IPS-NIHi11 (cell line): ENCODE results near the gene ATAD3B.
"Not testable (repeated sequence)": the region's sequence is repeated elsewhere in the genome, so short reads cannot be mapped to it uniquely, and the experiment has no call there.

Experiments
- DNase-seq: peaks from one replicate; pipeline ENCODE4 v3.0.0; 2012; ENCODE audit warnings: mixed read lengths, low spot score

The ATAD3B gene

DNA sequence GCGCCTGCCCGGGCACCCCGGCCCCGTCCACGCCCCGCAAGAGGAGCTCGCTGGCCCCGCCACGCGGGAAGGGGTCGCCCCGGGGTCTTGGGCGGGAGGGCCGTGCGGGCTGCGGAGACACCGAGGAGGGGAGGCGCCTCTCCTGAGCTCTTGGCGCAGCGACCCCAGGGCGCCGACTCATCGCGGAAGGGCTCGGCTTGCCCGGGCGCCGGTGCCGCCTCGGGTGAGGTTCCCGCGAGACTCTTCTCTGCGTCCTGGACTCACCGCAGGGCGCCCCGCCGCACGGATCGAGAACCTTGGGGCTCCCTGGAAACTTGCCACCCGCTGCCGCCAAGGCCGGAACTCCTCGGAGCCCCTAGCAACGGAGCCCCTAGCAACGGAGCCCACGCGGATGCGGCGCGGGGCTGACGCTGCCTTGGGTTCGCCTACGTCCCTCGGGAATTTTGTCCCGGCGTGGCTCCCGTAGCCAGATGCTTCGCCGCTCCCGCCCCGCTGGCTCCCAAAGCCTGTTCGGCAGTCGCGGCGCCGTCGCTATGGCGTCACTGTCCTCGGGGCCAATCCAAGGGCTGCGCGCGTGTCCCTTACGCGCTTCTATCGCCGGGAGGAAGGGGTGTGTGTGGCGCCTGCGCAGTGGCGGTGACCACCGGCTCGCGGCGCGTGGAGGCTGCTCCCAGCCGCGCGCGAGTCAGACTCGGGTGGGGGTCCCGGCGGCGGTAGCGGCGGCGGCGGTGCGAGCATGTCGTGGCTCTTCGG lies 40.1 kb downstream of the ATAD3B start, which contains the start of gene ATAD3A:
Gene ATAD3A (plus strand): TSS at position 630 of the 753 bp plus-strand sequence. CDS start 107 bp downstream, at position 737.
- peak; percentile 98 for DNase-seq

DNA sequence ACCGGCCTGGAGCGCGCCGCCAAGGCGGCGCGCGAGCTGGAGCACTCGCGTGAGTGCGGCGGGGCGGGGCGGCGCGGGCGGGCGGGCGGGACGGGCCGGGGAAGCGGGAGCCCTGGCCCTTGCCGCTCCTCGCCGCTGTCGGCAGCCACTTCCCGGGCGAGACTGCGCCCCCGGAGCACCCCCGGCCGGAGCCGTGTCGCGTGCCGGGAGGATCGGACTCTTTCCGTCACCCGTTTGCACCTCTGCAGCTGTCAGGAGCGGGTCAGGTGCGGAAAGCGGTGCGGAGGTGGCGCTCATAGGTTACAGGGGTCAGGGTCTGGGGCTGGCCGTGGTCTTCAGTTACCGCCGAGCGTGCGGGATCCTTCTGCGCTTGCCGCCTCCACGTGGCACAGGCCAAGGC lies 40.9 kb downstream of the ATAD3B start:
- peak; percentile 10 for DNase-seq

DNA sequence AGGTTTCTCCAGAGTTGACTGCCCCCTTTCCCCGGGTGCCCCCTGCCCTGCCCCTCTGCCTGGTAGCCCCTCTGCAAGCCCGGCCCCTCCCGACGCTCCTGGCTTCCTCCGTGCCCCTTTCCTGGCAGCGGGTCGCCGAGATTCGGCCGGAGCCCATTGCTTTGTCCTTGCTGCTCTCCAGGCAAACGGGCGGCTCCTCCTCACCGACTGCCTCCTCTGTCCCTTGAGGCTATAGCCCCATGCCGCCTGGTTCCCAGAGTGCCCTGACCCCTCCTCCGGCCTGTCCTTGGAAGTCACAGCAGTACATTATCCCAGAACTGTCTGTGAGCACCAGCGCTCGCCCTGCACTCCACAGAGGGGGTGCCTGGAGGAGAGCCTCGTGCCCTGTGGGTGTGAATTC lies 42.1 kb downstream of the ATAD3B start:
- not testable (repeated sequence) for DNase-seq

DNA sequence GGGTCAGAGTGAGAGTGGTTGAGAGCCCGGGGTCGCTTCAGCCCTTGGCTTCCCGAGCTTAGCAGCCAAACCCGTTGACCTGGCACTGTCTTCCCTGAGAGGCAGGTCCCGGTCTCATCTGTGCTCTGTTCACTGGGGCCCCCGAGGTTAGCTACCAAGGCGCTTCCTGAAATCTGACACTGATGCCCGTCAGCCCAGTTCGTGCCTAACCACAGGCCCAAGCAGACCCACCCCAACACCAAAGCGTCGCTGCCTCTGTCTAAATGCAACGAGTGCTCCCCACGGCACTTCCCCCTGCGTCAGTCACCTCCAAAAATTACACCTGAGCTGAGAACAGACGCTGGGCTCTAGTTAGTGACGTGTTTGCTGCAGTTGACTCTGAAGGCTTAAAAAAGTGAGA lies 42.8 kb downstream of the ATAD3B start:
- DNase-seq: not testable (repeated sequence)

DNA sequence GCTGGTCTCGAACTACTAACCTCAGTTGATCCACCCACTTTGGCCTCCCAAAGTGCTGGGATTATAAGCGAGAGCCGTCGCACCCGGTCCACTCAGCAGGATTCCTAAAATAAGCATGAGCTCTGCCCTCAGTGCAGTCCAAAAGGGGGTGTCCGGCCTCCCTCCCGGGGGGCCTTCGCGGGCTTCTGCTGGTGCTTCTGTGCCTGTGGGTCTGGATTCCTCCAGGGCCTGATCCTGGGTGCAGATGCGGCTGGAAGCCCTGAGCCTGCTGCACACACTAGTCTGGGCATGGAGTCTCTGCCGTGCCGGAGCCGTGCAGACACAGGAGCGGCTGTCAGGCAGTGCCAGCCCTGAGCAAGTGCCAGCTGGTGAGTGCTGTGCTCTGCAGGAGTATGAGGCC lies 45.4 kb downstream of the ATAD3B start:
- DNase-seq: not testable (repeated sequence)

DNA sequence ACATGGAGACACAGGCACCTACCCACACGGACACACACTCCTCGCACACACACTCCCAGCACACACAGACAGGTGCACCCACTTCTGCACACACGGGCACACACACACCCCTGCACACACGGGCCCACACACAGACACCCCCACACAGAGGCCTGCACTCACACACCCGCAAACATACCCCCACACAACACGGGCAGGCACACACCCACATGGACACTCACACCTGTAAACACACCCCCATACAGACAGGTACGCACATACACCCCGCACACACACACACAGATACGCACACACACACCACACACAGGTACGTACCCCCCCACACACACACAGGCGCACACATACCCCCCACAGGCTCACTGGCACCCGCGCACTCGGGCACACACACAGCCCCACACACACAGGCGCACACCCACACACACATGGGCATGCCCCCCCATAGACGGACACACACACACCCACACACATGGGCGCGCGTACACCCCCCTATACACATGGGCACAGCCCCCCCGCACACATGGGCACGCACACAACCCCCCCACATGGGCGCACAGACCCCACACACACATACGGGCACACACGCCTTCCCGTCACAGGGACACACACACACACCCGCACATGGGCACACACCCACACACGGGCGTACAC lies 46.5 kb downstream of the ATAD3B start:
- DNase-seq: peak; percentile 1

DNA sequence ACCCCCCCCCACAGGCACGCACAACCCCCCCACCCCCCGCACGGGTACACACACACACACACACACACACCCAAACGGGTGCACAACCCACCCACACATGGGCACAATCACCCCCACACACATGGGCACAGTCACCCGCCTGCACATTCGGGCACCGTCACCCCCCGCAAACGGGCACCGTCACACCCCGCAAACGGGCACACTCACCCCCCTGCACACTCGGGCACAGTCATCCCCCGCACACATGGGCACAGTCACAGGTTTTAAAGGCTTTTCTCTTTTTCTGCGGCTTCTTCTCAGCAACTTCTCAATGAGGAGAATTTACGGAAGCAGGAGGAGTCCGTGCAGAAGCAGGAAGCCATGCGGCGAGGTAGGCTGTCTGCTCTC lies 47.0 kb downstream of the ATAD3B start:
- peak; percentile 5 for DNase-seq

DNA sequence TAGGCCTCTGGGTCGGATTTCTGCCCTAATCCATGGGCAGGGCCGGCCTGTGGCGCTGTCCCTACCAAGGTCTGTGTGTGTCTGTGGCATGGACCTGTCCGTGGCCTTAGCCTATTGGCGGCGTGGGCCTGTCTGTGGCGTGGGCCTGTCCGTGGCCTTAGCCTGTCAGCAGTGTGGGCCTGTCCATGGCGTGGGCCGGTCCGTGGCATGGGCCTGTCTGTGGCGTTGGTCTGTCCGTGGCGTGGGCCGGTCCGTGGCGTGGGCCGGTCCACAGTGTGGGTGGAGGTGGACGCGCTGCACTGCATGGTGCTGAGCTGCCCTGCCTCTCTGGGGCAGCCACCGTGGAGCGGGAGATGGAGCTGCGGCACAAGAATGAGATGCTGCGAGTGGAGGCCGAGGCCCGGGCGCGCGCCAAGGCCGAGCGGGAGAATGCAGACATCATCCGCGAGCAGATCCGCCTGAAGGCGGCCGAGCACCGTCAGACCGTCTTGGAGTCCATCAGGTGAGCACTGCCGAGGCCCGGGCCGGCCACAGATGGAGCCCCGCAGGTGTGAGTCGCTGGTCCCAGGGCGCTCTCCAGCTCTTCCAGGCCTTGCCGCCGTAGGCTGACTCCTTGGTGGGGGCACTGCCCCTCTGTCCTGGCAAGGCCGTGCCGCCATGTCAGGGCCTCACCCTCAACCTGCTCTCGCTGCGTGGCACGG lies 48.4 kb downstream of the ATAD3B start:
- peak; percentile 4 for DNase-seq

DNA sequence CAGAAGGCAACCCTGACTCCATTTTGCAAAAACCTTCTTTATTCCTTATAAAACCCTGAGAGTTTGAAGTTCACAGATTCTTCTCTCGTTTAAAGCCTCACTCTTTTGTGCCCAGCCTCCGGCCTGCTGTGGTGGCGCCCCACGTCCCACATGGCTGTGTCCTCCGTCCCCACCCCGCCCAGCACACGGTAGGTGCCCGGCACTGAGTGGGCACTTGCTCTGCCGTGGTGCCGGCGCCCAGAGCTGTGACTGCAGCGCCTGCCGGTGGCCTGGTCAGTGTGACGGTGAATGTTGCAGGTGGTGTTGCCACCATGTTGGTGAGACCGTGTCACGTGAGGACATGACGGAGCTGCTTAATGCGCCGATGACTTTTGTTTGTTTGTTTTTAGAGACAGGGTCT lies 49.8 kb downstream of the ATAD3B start:
- DNase-seq: peak; percentile 1

DNA sequence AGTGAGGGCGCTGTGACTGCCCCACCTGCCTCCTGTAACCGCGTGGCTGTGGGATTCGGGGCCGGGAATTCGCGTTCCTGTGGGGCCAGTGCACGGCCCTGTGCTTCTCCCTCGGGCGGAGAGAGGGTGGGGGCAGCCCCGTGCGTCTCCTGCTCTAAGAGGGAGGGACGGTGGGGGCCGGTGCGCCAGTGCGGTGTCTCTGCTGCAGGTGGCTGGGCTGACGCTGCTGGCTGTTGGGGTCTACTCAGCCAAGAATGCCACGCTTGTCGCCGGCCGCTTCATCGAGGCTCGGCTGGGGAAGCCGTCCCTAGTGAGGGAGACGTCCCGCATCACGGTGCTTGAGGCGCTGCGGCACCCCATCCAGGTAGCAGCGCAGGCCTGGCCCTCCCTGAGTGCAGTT lies 51.0 kb downstream of the ATAD3B start:
- DNase-seq: not testable (repeated sequence)

DNA sequence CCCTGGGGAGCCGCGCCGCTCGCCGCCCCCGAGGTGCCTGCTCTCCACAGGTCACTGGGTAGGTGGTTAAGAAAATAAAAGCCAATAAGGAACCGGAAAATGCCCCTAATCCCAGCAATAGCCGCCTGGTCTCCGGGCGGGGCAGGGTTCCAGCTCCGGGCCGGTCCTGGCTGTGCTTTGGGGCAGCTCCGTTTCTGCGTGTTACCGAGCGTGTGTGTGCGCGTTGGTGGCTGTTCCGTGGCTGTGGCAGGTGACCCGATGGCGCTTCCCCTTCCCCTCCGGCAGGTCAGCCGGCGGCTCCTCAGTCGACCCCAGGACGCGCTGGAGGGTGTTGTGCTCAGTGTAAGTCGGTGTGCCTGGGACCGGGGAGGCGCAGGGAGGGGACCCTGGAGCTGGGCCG lies 51.7 kb downstream of the ATAD3B start:
- DNase-seq: not testable (repeated sequence)

DNA sequence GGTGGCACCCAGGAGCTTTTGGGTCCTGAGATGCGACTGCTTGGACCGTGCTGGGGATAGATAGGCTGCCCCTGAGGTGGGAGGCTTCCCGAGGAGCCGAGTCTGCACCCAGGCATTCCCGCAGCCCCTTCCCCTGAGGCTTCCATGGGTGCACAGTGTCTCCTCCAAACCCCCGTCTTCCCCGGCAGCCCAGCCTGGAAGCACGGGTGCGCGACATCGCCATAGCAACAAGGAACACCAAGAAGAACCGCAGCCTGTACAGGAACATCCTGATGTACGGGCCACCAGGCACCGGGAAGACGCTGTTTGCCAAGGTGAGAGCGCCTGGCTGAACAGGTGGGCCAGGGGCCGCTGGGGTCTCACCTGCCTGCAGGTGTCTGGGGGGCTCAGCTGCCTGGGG lies 52.1 kb downstream of the ATAD3B start:
- peak; percentile 3 for DNase-seq

DNA sequence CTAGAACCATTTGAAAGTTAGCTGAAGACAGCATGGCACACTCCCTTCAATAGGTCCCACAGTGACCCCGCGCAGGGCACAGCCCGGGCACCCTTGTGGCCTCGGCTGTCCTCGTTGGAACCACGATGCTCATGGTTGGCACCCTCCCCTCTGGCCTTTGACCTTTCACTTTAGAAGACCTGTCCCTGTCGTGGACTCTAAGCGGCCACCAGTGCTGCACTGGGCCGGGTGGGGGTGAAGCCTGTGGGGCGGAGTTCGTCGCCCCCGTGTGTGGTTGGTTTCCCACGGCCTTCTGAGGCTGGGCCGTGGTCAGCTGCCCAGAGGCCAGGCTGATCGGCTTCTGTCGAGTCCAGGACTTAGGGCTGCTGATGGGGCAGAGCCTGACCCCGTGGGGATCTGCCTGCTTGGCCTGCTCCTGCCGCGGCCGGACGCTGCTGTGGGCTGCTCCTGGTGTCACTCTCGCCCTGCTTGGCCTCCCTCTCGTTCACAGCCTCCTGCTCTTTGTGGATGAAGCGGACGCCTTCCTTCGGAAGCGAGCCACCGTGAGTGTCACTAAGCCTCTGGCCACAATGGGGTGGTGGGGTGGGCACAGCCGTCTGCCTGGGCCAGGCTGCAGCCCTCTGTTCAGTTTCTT lies 53.3 kb downstream of the ATAD3B start:
- peak; percentile 1 for DNase-seq

DNA sequence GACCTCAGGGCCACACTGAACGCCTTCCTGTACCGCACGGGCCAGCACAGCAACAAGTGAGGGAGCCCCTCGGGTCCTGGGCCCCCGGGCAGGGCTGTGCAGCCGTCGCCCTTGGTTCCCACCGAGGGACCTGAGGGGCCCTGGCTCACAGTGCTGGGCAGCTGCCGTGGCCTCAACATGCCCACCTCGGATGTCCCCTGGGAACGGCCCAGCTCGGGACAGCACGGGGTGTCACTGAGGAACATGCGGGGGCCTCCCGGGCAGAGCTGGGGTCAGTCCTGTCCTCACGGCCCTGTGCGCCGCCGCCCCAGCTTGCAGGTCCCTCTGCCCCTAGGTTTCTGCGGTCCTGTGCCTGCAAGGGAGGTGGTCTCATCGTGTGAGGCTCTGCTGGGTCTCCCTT lies 54.9 kb downstream of the ATAD3B start:
- not testable (repeated sequence) for DNase-seq

DNA sequence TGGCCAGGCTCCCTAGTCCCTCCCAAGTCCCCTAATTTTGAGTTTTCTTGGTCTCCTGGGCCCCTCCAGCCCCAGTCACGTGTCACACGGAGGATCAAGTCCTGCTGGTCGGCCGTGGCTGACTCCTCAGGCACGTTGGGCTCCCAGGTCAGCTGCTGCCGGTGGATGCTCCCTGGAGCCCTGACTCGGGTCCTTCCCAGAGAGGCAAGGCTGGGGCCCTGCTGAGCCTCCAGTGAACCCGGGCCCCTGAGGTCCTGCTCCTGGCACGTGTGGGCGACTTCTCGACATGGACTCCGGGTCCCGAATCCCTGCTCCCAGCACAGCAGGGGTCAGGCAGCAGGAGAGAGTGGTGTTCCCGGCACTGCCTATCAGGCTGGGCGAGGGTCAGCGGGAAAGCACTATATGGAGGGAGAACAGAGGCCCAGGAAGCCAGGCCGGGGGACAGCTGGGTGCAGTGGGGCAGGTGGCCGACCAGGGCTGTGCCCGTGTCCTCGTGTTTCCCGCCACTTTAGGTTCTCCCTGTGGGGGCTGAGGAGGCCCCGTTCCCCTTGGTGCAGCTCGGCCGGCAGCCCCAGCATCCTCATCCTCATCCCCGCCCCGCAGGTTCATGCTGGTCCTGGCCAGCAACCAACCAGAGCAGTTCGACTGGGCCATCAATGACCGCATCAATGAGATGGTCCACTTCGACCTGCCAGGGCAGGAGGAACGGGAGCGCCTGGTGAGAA lies 55.7 kb downstream of the ATAD3B start:
- DNase-seq: peak; percentile 10

DNA sequence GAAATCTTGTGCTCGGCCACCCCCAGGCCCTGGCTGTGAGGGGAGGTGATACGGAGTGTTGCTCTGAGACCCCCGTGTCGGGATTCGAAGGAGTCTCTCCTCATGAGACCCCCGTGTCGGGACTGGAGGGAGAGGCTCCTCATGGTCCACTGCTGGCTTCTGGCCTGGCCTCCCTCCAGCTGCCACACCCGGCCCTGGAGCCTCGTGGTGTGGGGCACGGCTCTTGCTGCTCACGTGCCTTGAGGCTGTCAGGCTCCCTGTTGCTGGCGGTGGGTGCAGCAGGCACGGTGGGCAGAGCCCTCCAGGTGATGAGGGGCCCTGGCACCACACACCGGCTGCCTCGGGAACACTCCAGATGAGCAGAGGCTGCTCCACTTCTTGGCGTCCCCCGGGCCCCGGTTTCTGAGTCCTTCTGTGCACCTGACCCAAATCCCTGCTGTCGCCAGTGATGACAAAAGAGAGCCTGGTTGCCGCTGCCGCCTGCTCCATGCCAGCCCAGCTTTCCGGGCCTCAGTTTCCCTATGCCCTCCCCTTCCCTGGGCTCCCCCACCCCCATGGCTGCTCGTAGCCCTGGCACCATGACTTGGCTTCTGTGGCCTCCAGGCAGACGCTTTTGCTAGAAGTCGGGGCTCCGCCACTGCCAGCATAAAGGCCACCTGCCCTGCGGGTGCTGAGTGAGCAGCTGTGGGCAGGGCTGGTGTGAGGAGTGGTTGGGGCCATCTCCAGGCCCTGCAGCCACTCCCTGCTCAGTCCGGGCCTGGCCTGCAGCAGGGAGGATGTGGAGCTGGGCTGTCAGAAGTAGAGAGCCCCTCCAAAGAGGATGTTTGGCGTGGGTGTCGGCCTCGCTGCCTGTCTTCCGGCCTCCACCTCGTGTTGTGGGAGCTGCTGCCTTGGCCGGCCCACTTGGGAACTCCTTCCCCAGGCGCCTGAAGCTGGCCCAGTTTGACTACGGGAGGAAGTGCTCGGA lies 57.0 kb downstream of the ATAD3B start:
- DNase-seq: peak; percentile 8

DNA sequence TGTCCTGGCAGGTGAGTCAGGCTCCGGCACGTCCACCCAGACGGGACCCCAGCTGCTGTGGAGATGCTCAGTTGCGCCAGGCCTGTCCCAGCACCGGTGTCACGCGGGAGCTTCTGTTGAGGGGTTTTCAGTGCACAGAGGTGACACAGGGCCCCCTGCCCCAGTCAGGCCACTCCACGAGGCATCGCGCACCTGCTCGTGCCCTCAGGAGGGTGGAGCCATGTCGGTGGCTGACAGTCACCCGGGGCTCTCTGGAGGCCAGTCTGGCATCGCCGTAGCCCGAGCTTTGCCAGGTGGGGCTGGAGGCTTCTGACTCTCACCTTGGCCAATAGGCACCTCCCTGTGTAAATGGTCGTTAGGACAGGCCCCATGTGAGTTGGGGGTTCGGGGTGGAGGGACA lies 57.8 kb downstream of the ATAD3B start:
- peak; percentile 5 for DNase-seq

DNA sequence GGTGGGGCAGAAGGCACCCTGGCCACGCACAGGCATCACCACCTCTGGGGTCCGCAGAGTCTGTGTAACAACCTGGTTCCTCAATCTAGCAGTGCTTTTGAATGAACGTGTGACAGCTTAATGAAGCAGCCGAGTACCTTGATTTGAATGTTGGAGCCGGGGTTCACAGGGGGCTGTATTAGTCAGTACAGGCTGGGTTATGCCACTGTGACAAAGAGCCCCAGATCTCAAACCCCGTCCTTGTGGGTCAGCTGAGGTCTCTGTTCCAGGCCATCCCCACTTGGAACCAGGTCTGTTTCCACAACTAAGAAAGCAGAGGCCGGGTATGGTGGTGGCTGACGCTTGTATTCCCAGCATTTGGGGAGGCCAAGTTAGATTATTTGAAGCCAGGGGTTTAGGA lies 58.4 kb downstream of the ATAD3B start:
- no peak for DNase-seq

DNA sequence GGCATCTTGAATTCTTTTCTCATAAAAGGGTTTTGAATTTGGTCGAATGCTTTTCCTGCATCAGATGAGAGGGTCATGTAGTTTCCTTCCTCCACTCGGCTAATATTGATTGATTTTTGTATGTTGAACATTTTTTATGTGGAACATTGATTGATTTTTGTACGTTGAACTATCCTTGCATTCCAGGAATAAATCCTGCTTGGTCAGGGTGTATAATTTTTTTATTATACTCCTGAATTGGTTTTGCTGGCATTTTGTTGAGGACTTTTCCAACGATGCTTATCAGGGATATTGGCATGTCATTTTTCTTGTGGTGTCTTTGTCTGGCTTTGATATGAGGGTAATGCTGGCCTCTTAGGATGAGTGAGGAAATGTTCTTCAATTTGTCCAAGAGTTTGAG lies 60.4 kb downstream of the ATAD3B start:
- DNase-seq: no peak

DNA sequence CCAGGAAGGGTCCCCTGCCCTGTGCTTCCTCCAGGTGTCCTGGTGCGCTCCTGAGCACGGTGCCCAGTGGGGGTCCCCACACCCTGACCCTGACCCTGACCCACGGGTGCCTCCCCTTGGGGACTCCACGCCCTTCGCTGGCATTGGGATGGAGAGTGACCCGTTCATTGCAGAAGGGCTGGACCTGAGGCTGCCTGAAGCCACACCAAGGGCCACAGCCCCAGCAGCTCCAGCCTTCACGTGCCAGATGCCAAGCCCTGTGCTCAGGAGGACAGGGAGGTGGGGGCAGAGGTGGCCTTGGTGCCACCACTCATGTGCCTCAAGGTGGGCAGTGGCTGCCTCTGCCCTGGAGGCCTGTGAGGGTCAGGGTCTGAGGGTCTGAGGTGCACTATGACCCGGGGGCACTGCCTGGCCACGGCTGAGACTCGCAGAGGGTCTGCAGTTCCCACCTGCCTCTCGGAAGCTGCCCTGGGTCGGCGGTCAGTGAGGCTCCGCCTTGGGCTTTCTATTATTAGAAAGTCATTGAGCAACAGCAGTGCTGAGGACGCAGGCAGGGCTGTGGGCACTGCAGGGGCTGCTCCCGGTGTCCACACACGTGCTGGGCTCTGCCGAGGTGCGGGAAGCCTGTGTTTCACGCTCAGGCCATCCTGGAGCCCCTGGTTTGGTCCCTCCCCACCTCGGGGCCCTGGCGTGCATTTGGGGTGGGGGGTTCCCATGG lies 61.8 kb downstream of the ATAD3B start:
- not testable (repeated sequence) for DNase-seq
